Esophagus squamous epithelium (tissue), 5 donors: ENCODE results near the gene PLEKHG4. TPM values are rescaled to one million over a fixed set of nuclear protein-coding genes. Genes with fewer than 3 reads are reported as not detected.

Experiments used
- DNase-seq: peaks from one replicate; lab custom pipeline; 2025; lab: John Stamatoyannopoulos, UW
- H3K27ac ChIP-seq, 4 donors: fragments of 200-600 bp; sonication (generic); one replicate each; pipeline ENCODE4 v1.5.1; 2016 to 2019; ENCODE audit warnings: mild to moderate bottlenecking in 1 of 4
- H3K27me3 ChIP-seq, 4 donors: fragments of 200-600 bp; sonication (generic); 1 replicate in 3 of 4; 2 replicates in 1 of 4; pipeline versions ENCODE4 v1.5.1 to v1.6.0; 2017 to 2021; ENCODE audit warnings: antibody characterized with exemption in 1 of 4
- H3K36me3 ChIP-seq, 3 donors: fragments of 200-600 bp; sonication (generic); one replicate each; pipeline ENCODE4 v1.5.1; 2016 to 2019
- H3K4me1 ChIP-seq, 3 donors: fragments of 200-600 bp; sonication (generic); one replicate each; pipeline ENCODE4 v1.5.1; 2017 to 2019
- H3K4me3 ChIP-seq, 4 donors: fragments of 200-600 bp; sonication (generic); 1 replicate in 3 of 4; 2 replicates in 1 of 4; pipeline ENCODE4 v1.5.1; 2016 to 2019; ENCODE audit warnings: mild to moderate bottlenecking in 2 of 4, moderate library complexity in 1 of 4
- H3K9me3 ChIP-seq, 3 donors: fragments of 200-600 bp; sonication (generic); one replicate each; pipeline ENCODE4 v1.5.1; 2016 to 2019
- CTCF ChIP-seq, 6 experiments: fragments of 450-650 bp in 4 of 6; fragments of 200-600 bp in 2 of 6; sonication (generic) in 2 of 6; IDR thresholded peaks; one replicate each; pipeline ENCODE4 v1.5.1; 2016 to 2019; ENCODE audit warnings: antibody characterized with exemption in 6 of 6, mild to moderate bottlenecking in 4 of 6, moderate library complexity in 4 of 6
- POLR2A ChIP-seq, 4 donors: fragments of 450-650 bp; IDR thresholded peaks; one replicate each; pipeline ENCODE4 v1.6.1; 2017; ENCODE audit warnings: antibody characterized with exemption in 4 of 4, mild to moderate bottlenecking in 4 of 4, moderate library complexity in 3 of 4
- WGBS, 2 donors: methylation state at CpG; one replicate each; pipeline ENCODE4 v1.1.5; 2018; 5-methylcytosine and 5-hydroxymethylcytosine counted together
- intact Hi-C: fragments of 100-400 bp; cut with DNase I; formaldehyde crosslinking; loops from one replicate; pipeline ENCODE4 v1.15.0; 2022
- total RNA-seq, 4 donors: library from RNA; depleted of rRNA; stranded (reverse); fragments of >200 nt; gene quantifications; one replicate each; pipeline ENCODE4 v1.1.0, GENCODE V29; 2016
- donor health status: DM: yes; HTN: yes; CAD: no.

The PLEKHG4 gene
- total RNA-seq, 4 donors from 2014 or later: 5.0 to 11.4 (median 7.5) TPM

GRCh38 chr16:67277294-67277998 lies 1.9 kb upstream of the PLEKHG4 start:
- TF ChIP-seq POLR2A (IDR thresholded peaks at IDR 0.05) (no peak), CTCF (IDR thresholded peaks at IDR 0.05) (no peak)
- peaks cover 0 to 27% (median 6%) of the 10 kb centered on the region in 3 donors for H3K36me3 ChIP-seq
- H3K4me3 ChIP-seq: peak overlapping the region in 1 of 4 donors; percentile 78
- no peak for DNase-seq
- WGBS, 2 donors: 75 to 89% methylated on average over 3 of the region's 4 CpGs
- H3K27ac ChIP-seq: peak overlapping the region; percentile 46 to 83 (median 76)
- intact Hi-C loops: no loop called here
- H3K9me3 ChIP-seq: no peaks in the 10 kb centered on the region
- peaks cover 20 to 39% (median 23%) of the 10 kb centered on the region in 3 donors for H3K4me1 ChIP-seq
- H3K27me3 ChIP-seq: no peaks in the 10 kb centered on the region

DNA sequence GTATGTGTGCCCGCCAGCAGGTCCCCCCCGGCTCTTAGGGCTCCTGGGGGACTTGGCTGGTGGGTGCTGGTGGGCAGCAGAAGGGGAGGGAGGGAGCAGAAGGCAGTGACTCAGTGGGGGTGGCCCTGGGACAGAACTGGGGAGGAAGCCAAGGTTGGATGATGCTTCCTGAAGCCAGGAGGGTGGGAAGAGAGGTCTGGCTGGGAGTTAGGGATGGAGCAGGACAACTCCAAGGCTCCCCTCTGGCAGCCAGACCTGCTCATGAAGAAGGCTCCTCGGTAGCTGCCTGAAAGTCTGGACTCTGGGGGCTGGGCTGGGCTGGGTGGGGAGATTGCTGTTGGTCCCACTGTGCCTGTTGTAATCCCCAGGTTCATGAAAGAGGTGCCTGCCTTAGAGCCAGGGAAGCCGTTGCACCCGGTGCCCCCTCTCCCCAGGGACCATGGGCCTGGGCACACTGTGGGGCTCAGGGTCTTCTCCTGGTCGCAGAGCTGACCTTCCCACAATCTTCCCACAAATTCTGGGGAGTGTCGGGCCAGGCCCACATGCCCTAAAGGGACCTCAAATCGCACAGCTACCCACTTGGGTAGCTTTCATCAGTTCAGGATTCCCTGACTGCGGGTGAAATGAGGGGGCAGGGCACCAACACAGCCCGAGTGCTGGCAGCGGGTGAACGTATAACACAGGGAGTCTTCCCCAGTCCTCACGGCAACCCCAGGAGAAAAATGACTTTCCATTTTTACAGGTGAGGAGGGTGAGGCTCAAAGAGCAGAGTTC lies 1.1 kb upstream of the PLEKHG4 start:
- H3K4me3 ChIP-seq: peak overlapping the region; percentile 53 to 83 (median 70)
- peak overlapping the region; percentile 46 to 83 (median 76) for H3K27ac ChIP-seq
- intact Hi-C loops: no loop called here
- 39% methylated on average over 11 of the region's 13 CpGs; no CpG with 5 or more reads in 1 of the 2 donors for WGBS, 2 donors
- TF ChIP-seq CTCF (IDR thresholded peaks at IDR 0.05) (no peak), POLR2A (IDR thresholded peaks at IDR 0.05) (no peak)
- peaks cover 20 to 39% (median 23%) of the 10 kb centered on the region in 3 donors for H3K4me1 ChIP-seq
- no peaks in the 10 kb centered on the region for H3K9me3 ChIP-seq
- peaks cover 0 to 23% (median 6%) of the 10 kb centered on the region in 3 donors for H3K36me3 ChIP-seq
- DNase-seq: no peak
- no peaks in the 10 kb centered on the region for H3K27me3 ChIP-seq

DNA sequence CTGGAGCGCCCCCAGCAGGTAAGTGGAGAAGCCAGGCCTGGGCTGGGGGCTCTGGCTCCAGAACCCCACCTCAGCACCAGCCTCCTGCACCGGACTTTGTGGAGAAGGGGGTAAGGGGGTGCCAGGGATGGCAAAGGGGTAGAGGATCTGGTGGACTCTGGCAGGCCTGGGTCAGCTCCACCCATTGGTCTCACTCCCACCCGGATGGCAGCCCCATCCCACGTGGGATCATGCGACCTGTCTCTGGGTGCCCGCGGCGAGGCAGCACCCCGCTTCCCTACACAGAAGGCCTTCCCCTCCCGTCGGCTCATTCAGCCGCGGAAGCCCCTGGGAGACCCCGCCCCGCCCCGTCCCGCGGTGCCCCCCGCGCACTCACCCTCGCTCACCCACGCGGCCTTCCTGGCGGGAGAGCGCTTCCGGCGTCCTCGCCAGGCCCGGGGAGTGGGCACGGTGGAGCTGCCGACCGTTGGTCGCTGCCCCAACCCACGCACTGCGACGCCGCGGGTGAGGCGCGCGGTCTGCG lies 498 bp upstream of the PLEKHG4 start:
- 0% methylated on average over 9 of the region's 42 CpGs; no CpG with 5 or more reads in 1 of the 2 donors for WGBS, 2 donors
- Histone ChIP-seq H3K9me3 (no peaks in the 10 kb centered on the region), H3K27ac (peak overlapping the region; percentile 46 to 83 (median 76)), H3K4me3 (peak overlapping the region; percentile 53 to 83 (median 70)), H3K36me3 (peaks cover 0 to 23% (median 6%) of the 10 kb centered on the region in 3 donors), H3K27me3 (no peaks in the 10 kb centered on the region), H3K4me1 (peaks cover 20 to 39% (median 23%) of the 10 kb centered on the region in 3 donors)
- intact Hi-C loops: no loop called here
- TF ChIP-seq POLR2A (IDR thresholded peaks at IDR 0.05) (no peak), CTCF (IDR thresholded peaks at IDR 0.05) (peak in 3 of 6 experiments; percentile 19 to 36 (median 32))
- DNase-seq: no peak

DNA sequence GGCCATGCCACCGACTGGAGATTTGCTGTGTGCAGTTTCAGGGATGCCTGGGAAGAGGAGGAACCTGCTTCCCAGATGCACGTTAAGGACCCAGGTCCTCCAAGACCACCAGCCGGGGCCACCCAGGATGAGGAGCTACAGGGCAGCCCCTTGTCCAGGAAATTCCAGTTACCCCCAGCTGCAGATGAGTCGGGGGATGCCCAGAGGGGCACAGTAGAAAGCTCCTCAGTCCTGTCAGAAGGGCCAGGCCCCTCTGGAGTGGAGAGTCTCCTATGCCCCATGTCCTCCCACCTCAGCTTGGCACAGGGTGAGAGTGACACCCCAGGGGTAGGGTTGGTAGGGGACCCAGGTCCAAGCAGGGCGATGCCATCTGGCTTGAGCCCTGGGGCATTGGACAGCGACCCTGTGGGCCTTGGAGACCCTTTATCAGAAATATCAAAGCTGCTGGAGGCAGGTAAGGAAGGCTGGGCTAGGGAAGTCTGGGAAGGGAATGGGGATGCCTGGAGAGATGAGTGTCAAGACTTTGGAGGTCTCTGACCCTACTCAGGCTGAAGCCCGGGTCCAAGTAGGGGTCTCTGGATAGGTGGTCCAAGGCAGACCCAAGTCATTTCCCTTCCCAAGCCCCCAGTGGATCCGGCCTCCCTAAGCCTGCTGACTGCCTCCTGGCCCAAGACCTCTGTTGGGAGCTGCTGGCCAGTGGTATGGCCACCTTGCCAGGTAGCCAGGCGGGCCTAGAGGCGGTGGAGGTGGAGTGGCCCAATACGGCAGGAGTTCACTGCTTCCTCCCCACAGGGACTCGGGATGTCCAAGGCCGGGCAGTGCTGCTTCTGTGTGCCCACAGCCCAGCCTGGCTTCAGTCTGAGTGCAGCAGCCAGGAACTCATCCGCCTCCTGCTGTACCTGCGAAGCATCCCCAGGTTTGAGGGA lies 1.0 kb downstream of the PLEKHG4 start:
- Histone ChIP-seq H3K4me3 (peak overlapping the region in 2 of 4 donors; percentile 62 to 78), H3K9me3 (no peaks in the 10 kb centered on the region), H3K27me3 (no peaks in the 10 kb centered on the region), H3K27ac (peak overlapping the region in 2 of 4 donors; percentile 47 to 83), H3K4me1 (peaks cover 20 to 45% (median 23%) of the 10 kb centered on the region in 3 donors), H3K36me3 (peaks cover 0 to 20% (median 6%) of the 10 kb centered on the region in 3 donors)
- TF ChIP-seq CTCF (IDR thresholded peaks at IDR 0.05) (no peak), POLR2A (IDR thresholded peaks at IDR 0.05) (no peak)
- 93 to 100% methylated on average over 1 to 3 of the region's 15 CpGs for WGBS, 2 donors
- intact Hi-C loops: loop anchor here (10.0 kb wide), 1 partner anchor 134 kb away; the partner anchor contains the start of gene ZDHHC1
- DNase-seq: no peak
